ENCODE results near the gene SEC23A.
A peak's percentile ranks its signal among the peaks of the same experiment; 100 is the strongest.
"Not testable (repeated sequence)": the region's sequence is repeated elsewhere in the genome, so short reads cannot be mapped to it uniquely, and the experiment has no call there.

Gene SEC23A

GRCh38 chr14:39102969-39103957 is at the start of gene SEC23A:
Gene SEC23A (minus strand): TSS chr14:39103235. CDS start chr14:39096118, 7,117 bp downstream.
- peak; percentile 87 for DNase-seq

- DNase-seq, result no peak
Observed at GRCh38 chr14:39145266-39145966, 42.4 kb upstream of the SEC23A start.

GRCh38 chr14:39143226-39143625 is 40.2 kb upstream of the SEC23A start:
- not testable (repeated sequence) for DNase-seq

GRCh38 chr14:39141623-39142022 is 38.6 kb upstream of the SEC23A start:
- not testable (repeated sequence) for DNase-seq

GRCh38 chr14:39140170-39140569 is 37.1 kb upstream of the SEC23A start:
- DNase-seq, result no peak

GRCh38 chr14:39138440-39138839 is 35.4 kb upstream of the SEC23A start:
- no peak for DNase-seq

GRCh38 chr14:39137835-39138234 is 34.8 kb upstream of the SEC23A start:
- not testable (repeated sequence) for DNase-seq

- DNase-seq, result no peak
Observed at GRCh38 chr14:39122330-39123138, 19.5 kb upstream of the SEC23A start.

- peak; percentile 98 for DNase-seq
Observed at GRCh38 chr14:39114073-39114838, 11.2 kb upstream of the SEC23A start, which contains the start of gene GEMIN2. Gene GEMIN2 (plus strand): TSS chr14:39114323. CDS start chr14:39114339, 16 bp downstream.

- peak; percentile 2 for DNase-seq
Observed at GRCh38 chr14:39113685-39114072, 10.6 kb upstream of the SEC23A start.

- DNase-seq, result no peak
Observed at GRCh38 chr14:39109893-39110715, 7.1 kb upstream of the SEC23A start.

GRCh38 chr14:39108791-39109190 is 5.8 kb upstream of the SEC23A start:
- no peak for DNase-seq

GRCh38 chr14:39107591-39107996 is 4.6 kb upstream of the SEC23A start:
- DNase-seq, result peak; percentile 18

GRCh38 chr14:39104078-39104801 is 1.2 kb upstream of the SEC23A start:
- DNase-seq, result not testable (repeated sequence)

- DNase-seq, result peak; percentile 25
Observed at GRCh38 chr14:39102265-39102968, 618 bp downstream of the SEC23A start.

- no peak for DNase-seq
Observed at GRCh38 chr14:39099748-39100147, 3.3 kb downstream of the SEC23A start.

GRCh38 chr14:39099215-39099614 is 3.8 kb downstream of the SEC23A start:
- not testable (repeated sequence) for DNase-seq

- DNase-seq, result no peak
Observed at GRCh38 chr14:39097159-39097558, 5.9 kb downstream of the SEC23A start.

- DNase-seq, result no peak
Observed at GRCh38 chr14:39094515-39094914, 8.5 kb downstream of the SEC23A start.

GRCh38 chr14:39091716-39092115 is 11.3 kb downstream of the SEC23A start:
- no peak for DNase-seq

All from suppressor macrophage treated with lipopolysaccharide for 4 hours (primary cell).